IMR-90 (cell line): ENCODE results near the gene COG1.

ENCODE experiments used
- CHD1 ChIP-seq: IDR thresholded peaks from 2 replicates; pipeline ENCODE4 v1.6.1; 2012; ENCODE audit warnings: low read depth, low read length, improper control_type of control experiment
- POLR2A ChIP-seq: IDR thresholded peaks from 2 replicates; pipeline ENCODE4 v1.6.1; 2012; ENCODE audit warnings: mild to moderate bottlenecking, low read depth, low read length
- RAD21 ChIP-seq: IDR thresholded peaks from 2 replicates; pipeline ENCODE4 v1.6.1; 2012; ENCODE audit warnings: low read length, improper control_type of control experiment
- TF ChIP-seq, protein P1 (sequence below): conservative IDR thresholded peaks from 2 replicates; pipeline ENCODE4 v1.5.1; 2012; ENCODE audit warnings: mild to moderate bottlenecking, low read depth, low read length, improper control_type of control experiment
- TF ChIP-seq, protein P2 (sequence below): fragments of 150-350 bp; IDR thresholded peaks from 2 replicates; pipeline ENCODE4 v1.6.1; 2017; ENCODE audit warnings: mild to moderate bottlenecking, antibody characterized with exemption, low read length, low read depth

DNA sequence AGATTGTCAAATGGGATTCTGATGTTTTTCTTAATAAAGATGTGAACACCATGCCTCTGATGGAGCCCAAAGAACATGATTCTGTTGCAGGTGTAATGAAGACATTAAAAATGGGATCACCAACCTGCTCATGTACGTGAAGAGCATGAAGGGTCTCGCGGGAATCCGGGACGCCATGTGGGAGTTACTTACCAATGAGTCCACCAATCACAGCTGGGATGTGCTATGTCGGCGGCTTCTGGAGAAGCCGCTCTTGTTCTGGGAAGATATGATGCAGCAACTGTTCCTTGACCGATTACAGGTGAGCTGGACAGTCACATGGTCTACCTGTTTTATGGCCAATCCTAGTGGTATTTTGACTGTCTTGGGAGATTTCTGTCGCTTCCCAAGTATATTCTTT, 7.6 kb downstream of the COG1 start:
- TF ChIP-seq RAD21 (no peak), CHD1 (no peak), POLR2A (no peak)
- TF ChIP-seq, protein P1, sequence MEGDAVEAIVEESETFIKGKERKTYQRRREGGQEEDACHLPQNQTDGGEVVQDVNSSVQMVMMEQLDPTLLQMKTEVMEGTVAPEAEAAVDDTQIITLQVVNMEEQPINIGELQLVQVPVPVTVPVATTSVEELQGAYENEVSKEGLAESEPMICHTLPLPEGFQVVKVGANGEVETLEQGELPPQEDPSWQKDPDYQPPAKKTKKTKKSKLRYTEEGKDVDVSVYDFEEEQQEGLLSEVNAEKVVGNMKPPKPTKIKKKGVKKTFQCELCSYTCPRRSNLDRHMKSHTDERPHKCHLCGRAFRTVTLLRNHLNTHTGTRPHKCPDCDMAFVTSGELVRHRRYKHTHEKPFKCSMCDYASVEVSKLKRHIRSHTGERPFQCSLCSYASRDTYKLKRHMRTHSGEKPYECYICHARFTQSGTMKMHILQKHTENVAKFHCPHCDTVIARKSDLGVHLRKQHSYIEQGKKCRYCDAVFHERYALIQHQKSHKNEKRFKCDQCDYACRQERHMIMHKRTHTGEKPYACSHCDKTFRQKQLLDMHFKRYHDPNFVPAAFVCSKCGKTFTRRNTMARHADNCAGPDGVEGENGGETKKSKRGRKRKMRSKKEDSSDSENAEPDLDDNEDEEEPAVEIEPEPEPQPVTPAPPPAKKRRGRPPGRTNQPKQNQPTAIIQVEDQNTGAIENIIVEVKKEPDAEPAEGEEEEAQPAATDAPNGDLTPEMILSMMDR: no peak
- TF ChIP-seq, protein P2, sequence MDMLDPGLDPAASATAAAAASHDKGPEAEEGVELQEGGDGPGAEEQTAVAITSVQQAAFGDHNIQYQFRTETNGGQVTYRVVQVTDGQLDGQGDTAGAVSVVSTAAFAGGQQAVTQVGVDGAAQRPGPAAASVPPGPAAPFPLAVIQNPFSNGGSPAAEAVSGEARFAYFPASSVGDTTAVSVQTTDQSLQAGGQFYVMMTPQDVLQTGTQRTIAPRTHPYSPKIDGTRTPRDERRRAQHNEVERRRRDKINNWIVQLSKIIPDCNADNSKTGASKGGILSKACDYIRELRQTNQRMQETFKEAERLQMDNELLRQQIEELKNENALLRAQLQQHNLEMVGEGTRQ: no peak
